GM19395 (cell line): ENCODE measurements around the gene ARSJ.
A peak's percentile ranks its signal among the peaks of the same experiment; 100 is the strongest.

Experiments used
- ATAC-seq: cut with Tn5 transposase; IDR thresholded peaks from one replicate; pipeline ENCODE4 v1.9.1; 2021; ENCODE audit warnings: mild to moderate bottlenecking, moderate library complexity; ENCODE audit not compliant: unreplicated experiment

Gene ARSJ

DNA sequence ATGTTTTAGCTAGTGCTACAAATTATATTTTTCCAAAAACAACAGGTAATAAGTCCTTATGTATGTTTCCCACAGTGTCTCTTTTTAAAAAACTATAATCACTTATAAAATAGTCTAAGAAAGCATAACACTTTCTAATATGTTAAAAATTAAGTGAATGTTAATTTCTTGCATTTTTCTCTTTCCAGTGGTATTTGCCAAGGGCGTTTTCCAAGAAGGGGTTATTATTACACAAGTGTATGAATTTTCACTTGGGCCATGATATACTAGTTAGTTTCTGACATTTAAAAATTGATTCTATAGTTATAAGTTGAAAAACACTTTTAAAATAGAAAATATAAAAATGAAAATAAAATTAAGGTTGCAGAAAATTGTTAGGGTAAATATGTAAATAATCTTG is 74.6 kb downstream of the ARSJ start:
- no peak for ATAC-seq

GRCh38 chr4:113901994-113902787 is 77.3 kb downstream of the ARSJ start:
- ATAC-seq = peak; percentile 41

- ATAC-seq = peak; percentile 99
These were observed 80.0 kb downstream of the ARSJ start for GRCh38 chr4:113899271-113900070.

GRCh38 chr4:113893546-113893945 is 85.9 kb downstream of the ARSJ start:
- no peak for ATAC-seq

DNA sequence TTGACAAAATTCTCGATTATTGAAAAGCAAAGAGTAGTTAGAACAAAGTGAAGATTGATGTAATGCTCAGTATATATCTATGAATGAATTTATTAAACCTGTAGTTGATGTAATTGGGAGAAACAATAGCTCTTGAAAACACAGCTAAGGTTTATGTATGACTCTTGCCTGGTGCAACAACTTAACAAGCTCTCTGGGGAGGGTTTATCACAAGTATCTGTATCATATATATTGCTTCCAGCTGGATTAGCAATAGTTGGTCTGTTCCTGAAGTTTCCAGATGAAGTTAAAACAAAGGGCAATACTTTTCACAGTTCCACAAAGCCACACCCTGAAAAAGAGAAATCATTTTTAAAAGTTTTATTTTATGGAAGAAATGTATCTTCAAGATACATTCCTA is 91.4 kb downstream of the ARSJ start:
- ATAC-seq = no peak

- no peak for ATAC-seq
These were observed 94.2 kb downstream of the ARSJ start for GRCh38 chr4:113885291-113885690.

GRCh38 chr4:113884655-113885054 is 94.8 kb downstream of the ARSJ start:
- ATAC-seq = no peak

DNA sequence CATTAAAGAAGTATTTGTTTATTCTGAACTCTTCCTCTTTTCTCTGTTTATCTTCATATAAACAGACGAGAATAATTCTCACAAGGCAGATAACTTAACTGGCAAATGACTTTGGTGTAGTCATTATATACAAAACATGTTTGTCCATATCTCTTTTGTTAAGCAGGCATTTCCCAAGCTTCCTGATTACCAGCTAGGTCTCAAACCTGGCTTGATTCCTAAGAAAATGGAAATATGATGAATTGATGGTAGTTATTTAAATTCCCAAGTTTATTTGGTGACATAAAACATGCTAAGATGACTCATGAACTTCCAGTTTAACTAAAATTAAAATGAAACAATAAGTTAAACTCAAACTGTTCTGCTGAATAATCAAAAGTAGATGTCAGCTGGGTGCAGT is 96.8 kb downstream of the ARSJ start:
- no peak for ATAC-seq

GRCh38 chr4:113881256-113881655 is 98.2 kb downstream of the ARSJ start:
- ATAC-seq = no peak

GRCh38 chr4:113880240-113881028 is 99.0 kb downstream of the ARSJ start:
- ATAC-seq = no peak

- no peak for ATAC-seq
These were observed 100.8 kb downstream of the ARSJ start for GRCh38 chr4:113878668-113879067.

GRCh38 chr4:113874480-113874879 is 105.0 kb downstream of the ARSJ start:
- ATAC-seq = no peak

- ATAC-seq = no peak
These were observed 105.9 kb downstream of the ARSJ start for GRCh38 chr4:113873508-113873907.

- ATAC-seq = no peak
These were observed 106.8 kb downstream of the ARSJ start for GRCh38 chr4:113872426-113873260.

DNA sequence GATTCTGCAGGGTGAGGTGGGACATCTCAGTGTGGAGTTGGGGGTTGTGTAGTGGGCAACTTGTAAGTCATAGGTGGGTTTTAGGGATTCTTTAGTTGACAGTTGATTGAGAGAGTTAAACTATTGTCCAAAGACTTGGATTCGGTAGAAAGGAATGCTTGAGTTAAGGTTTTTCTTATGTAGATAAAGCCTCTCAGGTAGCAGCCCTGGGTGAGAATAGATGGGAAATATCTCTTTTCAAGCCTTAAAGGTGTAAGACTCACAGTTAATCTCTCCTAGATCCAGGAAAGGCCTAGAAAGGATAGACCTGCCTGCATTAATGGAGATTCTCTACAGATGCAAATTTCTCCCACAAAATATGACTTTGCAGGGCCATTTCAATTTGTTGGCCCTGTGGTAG is 108.4 kb downstream of the ARSJ start:
- ATAC-seq = no peak

DNA sequence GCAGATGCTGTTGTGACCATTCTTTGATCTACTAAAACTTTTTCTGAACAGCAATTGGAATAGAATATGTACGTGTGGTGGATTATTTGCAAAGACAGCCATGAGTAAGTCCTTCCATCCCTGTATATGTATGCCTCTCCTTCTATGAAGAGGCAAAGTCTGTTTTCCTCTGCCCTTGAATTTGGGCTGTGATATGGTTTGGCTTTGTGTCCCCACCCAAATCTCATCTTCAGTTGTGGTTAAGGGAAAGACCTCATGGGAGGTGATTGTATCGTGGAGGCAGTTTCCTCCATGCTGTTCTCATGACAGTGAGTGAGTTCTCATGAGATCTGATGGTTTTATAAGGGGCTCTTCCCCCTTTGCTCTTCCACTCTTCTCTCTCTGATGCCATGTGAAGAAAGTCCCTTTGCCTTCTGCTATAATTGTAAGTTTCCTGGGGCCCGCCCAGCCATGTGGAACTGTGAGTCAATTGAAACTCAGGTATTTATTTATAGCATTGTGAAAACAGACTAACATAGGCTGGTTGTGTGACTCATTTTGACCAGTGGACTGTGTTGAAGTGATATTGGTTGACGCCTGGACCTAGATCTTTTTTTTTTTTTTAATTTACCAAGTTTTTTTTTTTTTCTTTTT is 109.6 kb downstream of the ARSJ start:
- peak; percentile 96 for ATAC-seq

DNA sequence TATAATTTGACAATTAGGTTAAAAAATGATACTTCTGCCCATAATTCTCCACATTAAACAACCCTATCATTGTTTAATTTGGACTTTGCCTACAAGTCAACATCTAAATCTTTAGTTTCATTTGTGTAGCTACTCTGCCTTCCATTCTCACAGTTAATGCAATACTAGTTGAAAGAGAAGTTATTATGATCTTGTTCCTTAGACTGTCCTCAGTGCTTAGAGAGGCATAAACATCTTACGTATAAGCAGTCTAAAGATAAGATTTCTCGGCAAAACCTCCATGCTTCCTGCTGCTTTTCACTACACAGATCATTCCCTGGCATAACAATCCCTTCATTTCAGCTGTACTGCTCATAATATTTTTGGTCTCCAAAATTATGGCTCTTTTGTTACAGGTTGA is 112.8 kb downstream of the ARSJ start:
- ATAC-seq = no peak

GRCh38 chr4:113858924-113859323 is 120.5 kb downstream of the ARSJ start:
- ATAC-seq = no peak

DNA sequence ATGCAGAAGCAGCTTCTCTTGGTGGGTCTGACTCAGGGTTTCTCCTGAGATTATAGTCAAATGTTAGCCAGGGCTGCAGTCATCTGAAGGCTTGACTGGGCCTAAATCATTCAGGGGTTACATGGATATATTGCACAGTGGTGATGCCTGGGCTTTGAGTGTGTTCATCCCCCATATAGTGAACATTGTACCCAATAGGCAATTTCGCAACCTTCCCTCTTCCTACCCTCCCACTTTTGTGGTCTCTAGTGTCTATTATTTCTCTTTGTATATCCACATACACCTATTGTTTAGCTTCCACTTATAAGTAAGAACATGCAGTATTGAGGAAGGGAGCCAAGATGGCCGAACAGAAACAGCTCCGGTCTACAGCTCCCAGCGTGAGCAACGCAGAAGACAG is 127.6 kb downstream of the ARSJ start:
- ATAC-seq = no peak
